ENCODE results near the gene UGDH.

DNA sequence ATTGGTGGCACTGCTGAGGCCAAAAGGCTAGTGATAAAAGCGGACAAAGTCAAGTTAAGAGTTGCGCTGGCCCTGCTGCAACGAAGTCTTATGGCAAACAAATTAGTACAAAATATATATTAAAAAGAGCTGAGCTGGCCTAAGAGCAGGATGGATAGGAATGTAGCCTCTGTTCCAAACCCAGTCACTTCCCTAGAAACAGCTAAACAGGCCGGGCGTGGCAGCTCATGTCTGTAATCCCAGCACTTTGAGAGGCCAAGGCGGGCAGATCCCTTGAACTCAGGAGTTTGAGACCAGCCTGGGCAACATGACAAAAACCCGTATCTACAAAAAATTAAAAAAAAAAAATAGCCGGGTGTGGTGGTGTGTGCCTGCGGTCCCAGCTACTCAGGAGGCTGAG is 32.4 kb upstream of the UGDH start:
- TF ChIP-seq, protein P1, sequence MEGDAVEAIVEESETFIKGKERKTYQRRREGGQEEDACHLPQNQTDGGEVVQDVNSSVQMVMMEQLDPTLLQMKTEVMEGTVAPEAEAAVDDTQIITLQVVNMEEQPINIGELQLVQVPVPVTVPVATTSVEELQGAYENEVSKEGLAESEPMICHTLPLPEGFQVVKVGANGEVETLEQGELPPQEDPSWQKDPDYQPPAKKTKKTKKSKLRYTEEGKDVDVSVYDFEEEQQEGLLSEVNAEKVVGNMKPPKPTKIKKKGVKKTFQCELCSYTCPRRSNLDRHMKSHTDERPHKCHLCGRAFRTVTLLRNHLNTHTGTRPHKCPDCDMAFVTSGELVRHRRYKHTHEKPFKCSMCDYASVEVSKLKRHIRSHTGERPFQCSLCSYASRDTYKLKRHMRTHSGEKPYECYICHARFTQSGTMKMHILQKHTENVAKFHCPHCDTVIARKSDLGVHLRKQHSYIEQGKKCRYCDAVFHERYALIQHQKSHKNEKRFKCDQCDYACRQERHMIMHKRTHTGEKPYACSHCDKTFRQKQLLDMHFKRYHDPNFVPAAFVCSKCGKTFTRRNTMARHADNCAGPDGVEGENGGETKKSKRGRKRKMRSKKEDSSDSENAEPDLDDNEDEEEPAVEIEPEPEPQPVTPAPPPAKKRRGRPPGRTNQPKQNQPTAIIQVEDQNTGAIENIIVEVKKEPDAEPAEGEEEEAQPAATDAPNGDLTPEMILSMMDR (IDR thresholded peaks at IDR 0.05) = no peak
- no peak for TF ChIP-seq EZH2 (IDR thresholded peaks at IDR 0.05)
- no peak for TF ChIP-seq EZH2phosphoT487 (IDR thresholded peaks at IDR 0.05)

Measured in neural progenitor cell (in vitro differentiated cells).